ENCODE data around the gene FOXD1.
A peak's percentile ranks its signal among the peaks of the same experiment; 100 is the strongest.
"Not testable (repeated sequence)": the region's sequence is repeated elsewhere in the genome, so short reads cannot be mapped to it uniquely, and the experiment has no call there.

Gene FOXD1

GRCh38 chr5:73464016-73464745 lies 15.6 kb upstream of the FOXD1 start:
- DNase-seq (ENCODE audit: low spot score): no peak

DNA sequence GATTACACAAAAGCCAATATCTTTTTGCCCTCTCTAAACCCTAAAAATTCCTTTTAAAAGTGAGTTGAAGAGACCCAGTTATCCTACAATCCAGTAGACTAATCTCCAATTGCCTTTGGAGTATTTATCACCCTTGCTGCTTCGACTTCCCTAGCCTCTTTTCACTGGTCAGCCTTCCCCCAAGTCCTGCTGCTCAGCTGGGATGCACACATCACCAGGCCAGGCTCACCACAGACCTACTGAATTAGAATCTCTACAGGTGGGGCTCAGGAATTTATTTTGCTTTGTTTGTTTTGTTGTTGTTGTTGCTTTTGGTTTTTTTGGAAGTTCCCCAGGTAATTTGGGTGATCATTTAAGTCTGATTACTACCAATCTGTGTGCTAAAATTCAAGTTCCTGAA lies 11.6 kb upstream of the FOXD1 start:
- DNase-seq (ENCODE audit: low spot score): no peak

DNA sequence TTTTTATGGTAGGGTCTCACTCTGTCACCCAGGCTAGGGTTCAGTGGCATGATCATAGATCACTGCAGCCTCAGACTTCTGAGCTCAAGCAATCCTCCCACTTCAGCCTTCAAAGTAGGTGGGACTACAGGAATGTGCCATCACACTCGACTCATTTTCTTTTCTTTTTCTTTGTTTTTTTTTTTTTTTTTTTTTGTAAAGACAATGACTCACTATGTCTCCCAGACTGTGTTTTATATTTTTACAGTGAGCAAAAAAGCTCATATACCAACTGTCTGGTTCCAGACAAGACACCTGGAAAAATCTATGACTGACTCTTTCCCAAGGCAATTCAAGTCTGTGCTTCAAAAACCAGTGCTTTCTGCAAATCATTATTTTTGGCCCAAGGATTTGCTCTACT lies 10.8 kb upstream of the FOXD1 start:
- peak; percentile 61 for DNase-seq (ENCODE audit: low spot score)

- DNase-seq (ENCODE audit: low spot score): not testable (repeated sequence)
These were observed 7.9 kb upstream of the FOXD1 start for GRCh38 chr5:73456462-73456861.

GRCh38 chr5:73454379-73455036 lies 5.9 kb upstream of the FOXD1 start:
- DNase-seq (ENCODE audit: low spot score): peak; percentile 80

DNA sequence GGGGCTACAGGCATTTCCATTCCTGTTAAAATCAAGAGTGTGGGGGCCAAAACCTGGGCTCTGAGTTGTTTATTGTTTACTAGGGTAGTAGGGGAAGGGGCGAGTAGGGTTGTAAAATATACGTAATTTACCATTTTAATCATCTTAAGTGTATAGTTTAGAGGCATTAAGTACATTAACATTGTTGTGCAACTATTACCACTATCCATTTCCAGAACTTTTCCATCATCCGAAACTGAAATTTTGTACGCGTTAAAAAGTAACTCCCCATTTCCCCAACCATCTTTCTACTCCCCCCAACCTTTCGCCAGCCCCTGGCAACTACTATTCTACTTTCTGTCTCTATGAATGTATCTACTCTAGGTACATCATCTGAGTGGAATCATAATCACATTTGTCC lies 3.6 kb upstream of the FOXD1 start:
- DNase-seq (ENCODE audit: low spot score): no peak

GRCh38 chr5:73451224-73452130 lies 2.9 kb upstream of the FOXD1 start:
- peak; percentile 62 for DNase-seq (ENCODE audit: low spot score)

DNA sequence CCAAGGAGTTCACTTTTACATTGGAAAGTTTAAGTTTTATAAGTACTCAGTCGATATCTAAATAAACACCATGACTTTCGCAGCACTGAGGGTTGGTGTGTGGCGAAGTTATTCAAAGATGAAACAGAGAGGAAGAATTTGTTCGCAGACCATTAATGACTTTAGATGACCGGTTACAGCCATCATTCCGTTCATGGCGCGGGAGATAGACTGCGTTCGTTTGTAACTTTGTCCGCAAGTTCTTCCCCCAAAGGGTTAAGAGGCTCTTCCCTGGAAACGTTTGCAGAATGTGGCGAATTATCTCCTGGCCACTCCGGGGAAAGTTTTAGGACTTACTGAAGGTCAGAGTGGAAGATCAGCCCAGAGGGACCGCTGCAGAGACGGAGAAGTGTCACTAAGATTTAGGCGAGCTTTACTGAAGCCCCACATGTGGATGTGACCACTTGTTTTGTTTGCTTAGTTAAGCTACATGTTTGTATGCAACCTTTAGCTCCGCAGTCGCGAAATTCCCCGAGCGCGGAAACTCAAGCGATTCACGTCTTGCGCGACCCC lies 2.2 kb upstream of the FOXD1 start:
- no peak for DNase-seq (ENCODE audit: low spot score)

DNA sequence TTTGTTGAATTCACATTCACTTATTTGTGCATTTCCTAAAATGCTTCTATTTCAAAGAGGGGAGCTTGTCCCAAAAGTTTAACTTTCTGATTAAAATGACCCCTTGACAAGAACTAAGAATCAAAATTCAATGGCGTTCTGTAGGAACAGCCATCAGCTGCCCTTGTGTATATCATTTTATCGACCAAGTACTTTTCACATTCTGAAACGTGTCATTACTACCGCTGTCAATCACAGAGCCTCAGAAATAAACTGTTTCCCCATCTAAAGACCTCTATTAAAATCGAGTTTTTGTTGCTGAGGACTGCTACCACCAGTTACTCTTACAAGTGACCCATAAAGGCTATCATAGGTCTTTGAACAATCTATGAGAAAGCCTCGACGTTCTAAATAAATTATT lies 1.6 kb upstream of the FOXD1 start:
- DNase-seq (ENCODE audit: low spot score): no peak

DNA sequence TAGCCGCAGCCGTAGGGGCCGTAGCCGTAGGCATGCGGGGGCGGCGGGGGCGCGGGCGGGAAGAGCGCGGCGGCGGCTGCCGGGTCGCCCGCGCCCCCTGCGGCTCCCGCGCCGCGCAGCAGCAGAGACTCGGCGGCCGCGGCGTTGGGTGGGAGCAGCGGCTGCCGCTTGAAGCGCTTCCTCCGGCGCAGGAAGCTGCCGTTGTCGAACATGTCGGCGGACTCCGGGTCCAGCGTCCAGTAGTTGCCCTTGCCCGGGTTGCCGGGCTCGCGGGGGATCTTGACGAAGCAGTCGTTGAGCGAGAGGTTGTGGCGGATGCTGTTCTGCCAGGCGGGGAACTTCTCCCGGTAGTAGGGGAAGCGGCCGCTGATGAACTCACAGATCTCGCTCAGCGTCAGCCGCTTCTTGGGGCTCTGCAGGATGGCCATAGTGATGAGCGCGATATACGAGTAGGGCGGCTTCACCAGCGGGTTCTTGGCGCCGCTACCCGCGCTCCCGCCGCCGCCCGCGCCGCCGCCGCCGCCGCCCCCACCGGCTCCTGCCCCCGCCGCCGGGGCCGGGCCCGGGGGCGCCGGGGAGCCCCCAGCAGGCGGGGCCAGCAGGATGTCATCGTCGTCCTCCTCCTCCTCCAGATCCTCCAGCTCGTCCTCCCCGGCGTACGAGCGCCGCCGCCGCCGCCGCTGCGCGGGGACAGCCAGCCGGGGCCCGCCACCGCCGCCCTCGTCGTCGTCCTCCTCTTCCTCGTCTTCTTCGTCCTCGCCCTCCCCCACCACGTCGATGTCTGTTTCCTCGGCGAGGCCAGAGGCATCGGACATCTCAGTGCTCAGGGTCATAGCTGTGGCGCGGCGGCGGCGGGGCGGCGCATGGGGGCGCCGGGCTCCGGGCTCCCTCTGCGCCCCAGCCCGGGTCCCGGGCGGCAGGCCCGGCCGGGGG lies 781 bp downstream of the FOXD1 start:
- DNase-seq (ENCODE audit: low spot score): peak; percentile 63

DNA sequence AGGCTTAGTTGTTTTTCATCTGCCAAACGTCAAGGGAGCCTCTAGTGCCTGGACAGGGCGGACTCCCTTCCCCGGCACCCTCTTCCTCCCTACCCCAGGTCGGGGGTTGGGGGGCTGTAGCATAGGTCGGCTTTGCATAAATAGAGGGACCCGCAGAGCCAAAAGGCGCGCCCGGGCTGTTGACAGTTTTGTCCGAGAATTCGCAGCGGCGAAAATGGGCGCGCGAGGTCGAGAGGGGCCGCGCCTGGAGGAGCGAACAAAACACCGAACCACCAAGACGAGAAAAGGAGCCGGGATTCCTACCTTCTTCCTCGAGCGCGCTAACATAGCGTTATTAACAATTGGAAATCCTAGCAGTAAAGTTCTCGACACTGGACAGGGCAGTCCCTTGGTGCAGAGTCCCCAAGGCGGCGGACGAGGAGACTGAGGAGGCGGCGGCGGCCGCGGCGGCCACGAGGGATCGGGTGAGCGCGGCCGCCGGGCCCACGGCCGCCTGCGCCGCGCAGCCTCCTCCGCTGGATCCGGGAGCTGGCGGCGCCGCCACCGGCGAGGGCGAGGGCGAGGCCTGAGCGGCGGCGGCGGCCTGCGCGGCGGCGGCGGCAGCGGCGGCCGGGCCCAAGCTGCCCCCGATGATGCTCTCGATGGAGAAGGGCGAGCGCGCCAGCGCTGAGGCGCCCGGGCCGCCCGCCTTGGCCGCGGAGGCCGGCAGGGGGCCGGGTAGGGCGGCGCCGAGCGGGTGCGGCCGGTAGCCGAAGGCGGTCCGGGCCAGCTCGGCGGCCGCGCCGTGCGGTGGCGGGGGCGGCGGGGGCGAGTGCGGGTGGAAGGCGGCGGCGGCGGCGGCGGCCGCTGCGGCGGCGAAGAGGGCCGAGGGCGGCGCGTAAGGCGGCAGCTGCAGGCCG lies 1.7 kb downstream of the FOXD1 start:
- peak; percentile 43 for DNase-seq (ENCODE audit: low spot score)

DNA sequence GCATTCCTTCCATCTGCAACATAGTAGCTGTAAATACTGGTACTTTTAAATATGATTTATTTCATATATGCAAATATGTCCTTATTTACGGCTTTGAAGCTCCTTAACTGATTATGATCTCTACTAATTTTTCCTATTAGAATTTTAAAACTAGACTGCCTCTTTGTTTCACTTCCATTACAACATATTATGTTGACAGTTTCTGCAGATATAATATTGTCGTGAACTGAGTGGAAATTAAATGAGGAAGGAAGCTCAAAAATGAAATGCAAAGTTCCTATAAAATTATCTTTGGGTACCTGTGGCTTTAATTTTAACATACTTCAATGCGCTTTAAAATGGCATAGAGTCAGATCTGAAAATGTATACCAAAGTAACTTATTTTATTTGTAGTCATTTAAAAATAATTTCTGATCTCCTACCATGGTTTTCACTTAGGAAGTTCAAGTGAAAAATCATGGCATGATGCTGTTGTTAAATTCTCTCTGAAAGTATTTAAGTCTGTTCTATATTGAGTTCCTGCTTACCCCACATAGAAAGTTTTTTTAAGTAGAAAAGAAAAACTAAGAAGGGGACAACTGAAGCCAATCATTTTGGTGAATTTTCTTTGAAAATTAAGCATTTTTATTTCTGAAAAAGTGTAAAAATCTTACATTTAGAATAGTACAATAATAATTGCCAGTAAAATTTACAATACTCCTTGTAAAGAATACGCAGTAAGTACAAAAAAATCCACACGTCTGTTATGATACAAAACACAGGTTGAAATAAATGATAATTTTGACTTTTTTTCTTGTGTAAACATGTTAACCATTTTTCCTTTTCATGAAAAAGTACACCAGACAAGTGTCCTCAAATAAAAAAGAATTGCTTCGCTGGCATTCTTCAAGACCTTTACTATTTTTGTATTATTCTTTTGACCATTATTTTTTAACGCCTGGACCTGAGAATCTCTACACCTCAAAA lies 2.6 kb downstream of the FOXD1 start:
- DNase-seq (ENCODE audit: low spot score): no peak

GRCh38 chr5:73444499-73445438 lies 3.8 kb downstream of the FOXD1 start:
- no peak for DNase-seq (ENCODE audit: low spot score)

DNA sequence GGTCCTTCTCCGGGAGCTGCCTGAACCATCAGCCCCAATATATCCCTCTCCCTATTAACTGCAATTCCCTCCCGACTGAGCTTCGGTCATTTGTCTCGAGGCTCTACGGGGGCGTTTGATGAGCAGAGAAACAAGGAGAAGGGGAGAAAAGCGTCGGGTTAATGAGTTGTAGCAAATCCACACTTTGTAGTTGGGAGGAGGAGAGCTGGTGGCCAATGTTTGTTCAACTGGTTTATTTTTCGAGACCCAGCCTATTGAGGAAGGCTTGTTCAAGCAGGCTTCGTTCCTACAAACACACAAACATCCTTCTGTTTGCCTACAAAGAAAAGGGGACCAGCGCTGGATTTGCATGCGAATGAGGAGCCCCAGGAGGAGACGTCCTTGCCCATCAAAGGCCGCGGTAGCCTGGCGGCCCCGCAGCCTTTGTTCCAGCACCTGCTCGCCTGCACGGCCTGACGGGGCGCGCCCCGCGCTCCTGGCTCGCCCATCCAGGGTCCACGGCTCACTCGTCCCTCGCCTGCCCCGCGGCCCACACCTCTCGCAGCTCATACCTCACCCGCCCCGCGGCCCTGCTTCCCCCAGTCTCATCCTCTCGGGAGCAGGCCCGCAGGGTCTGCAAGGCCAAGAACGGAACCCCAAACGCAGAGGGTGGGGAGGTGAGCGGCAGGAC lies 4.6 kb downstream of the FOXD1 start:
- no peak for DNase-seq (ENCODE audit: low spot score)

DNA sequence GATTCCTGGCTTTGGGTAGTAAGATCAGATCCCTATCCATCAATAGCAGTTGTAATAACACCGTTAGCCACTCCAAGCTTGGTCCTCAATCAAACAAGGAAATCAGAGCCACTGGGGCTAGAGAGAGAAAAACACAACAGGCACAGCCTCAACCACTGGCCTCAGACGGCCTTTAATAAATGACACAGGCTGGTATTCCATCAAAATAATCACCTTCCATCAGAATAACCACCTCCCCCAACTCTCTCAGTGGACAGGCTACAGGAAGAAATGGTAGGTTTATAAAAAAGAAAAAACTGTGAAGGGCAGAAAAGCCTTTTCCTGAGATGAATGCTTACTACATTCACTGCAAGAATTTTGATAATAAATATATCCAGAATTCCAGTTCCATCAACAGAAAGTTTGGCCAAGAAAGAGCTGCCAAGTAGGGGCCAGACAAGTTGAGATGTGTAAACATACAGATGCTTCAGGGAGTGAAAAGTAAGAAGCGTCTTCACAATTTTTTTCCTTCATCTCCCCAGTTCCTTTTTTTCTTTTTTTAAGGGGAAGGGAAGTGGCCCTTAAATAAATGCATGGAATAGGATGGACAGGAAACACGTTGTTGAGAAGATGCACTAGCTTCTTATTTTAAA lies 5.5 kb downstream of the FOXD1 start:
- DNase-seq (ENCODE audit: low spot score): no peak

GRCh38 chr5:73442231-73442811 lies 6.3 kb downstream of the FOXD1 start:
- no peak for DNase-seq (ENCODE audit: low spot score)

- DNase-seq (ENCODE audit: low spot score): no peak
These were observed 7.2 kb downstream of the FOXD1 start for GRCh38 chr5:73441378-73441777.

All from kidney tubule cell (primary cell).